ENCODE measurements around the gene MAP4K1. TPM values are rescaled to one million over a fixed set of nuclear protein-coding genes. Genes with fewer than 3 reads are reported as not detected.
"Not testable (repeated sequence)": the region's sequence is repeated elsewhere in the genome, so short reads cannot be mapped to it uniquely, and the experiment has no call there.

MAP4K1 gene
- polyA plus RNA-seq, 3 donors from 2014 or later: 52.1 to 98.1 (median 67.0) TPM

GRCh38 chr19:38629568-38629967, 11.8 kb upstream of the MAP4K1 start:
- H3K36me3 Mint-ChIP-seq: peaks cover 8 to 28% (median 22%) of the 10 kb centered on the region in 3 donors
- no peak for DNase-seq
- no peaks in the 10 kb centered on the region for H3K9me3 Mint-ChIP-seq
- H3K4me3 Mint-ChIP-seq: no peak overlapping the region
- peaks cover 4 to 10% of the 10 kb centered on the region in 2 donors for H3K4me1 Mint-ChIP-seq
- H3K27me3 Mint-ChIP-seq (ENCODE audit: low read depth in 3 of 3): peaks cover 0 to 8% (median 0%) of the 10 kb centered on the region in 3 donors
- no peak overlapping the region for H3K27ac Mint-ChIP-seq

DNA sequence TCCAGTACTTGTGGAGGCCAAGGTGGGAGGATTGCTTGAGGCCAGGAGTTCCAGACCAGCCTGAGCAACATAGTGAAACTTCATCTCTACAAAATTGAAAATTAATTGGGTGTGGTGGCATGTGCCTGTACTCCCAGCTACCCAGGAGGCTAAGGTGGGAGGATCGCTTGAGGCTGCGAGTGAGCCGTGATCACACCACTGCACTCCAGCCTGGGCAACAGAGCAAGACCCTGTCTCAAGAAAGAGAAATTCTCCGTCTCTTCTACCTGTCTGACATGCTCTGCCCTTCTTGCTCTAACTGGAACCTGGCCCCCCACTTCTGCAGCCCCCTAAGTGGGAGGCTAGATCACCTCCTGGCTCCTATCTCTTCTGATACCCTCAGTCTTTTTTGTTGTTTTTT, 8.6 kb upstream of the MAP4K1 start:
- H3K27me3 Mint-ChIP-seq (ENCODE audit: low read depth in 3 of 3): peaks cover 0 to 4% (median 0%) of the 10 kb centered on the region in 3 donors
- H3K36me3 Mint-ChIP-seq: peaks cover 11 to 38% (median 19%) of the 10 kb centered on the region in 3 donors
- no peak for DNase-seq
- no peak overlapping the region for H3K4me3 Mint-ChIP-seq
- H3K4me1 Mint-ChIP-seq: peaks cover 4 to 6% of the 10 kb centered on the region in 2 donors
- no peaks in the 10 kb centered on the region for H3K9me3 Mint-ChIP-seq
- H3K27ac Mint-ChIP-seq: no peak overlapping the region

DNA sequence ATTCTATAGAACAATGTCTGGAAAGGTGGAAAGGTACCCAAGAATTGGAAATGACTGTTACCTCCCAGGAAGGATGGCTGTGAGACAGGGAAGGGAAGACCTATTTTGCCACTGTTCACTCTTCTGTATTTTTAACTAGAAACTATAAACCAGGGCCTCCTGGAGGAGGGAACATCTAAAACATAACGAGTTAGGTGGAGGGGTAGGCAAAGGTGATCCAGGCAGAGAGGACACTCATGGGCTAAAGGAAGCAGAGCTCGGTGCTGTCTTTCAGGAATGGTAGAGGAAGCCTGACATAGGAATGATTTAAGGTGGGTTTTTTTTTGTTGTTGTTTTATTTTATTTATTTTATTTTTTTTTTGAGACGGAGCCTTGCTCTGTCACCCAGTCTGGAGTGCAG, 7.1 kb upstream of the MAP4K1 start:
- no peaks in the 10 kb centered on the region for H3K9me3 Mint-ChIP-seq
- DNase-seq: no peak
- peaks cover 0 to 4% (median 0%) of the 10 kb centered on the region in 3 donors for H3K27me3 Mint-ChIP-seq (ENCODE audit: low read depth in 3 of 3)
- peak overlapping the region in 1 of 6 donors; percentile 65 for H3K27ac Mint-ChIP-seq
- no peak overlapping the region for H3K4me3 Mint-ChIP-seq
- peaks cover 11 to 13% of the 10 kb centered on the region in 2 donors for H3K4me1 Mint-ChIP-seq
- H3K36me3 Mint-ChIP-seq: peaks cover 13 to 36% (median 19%) of the 10 kb centered on the region in 3 donors

DNA sequence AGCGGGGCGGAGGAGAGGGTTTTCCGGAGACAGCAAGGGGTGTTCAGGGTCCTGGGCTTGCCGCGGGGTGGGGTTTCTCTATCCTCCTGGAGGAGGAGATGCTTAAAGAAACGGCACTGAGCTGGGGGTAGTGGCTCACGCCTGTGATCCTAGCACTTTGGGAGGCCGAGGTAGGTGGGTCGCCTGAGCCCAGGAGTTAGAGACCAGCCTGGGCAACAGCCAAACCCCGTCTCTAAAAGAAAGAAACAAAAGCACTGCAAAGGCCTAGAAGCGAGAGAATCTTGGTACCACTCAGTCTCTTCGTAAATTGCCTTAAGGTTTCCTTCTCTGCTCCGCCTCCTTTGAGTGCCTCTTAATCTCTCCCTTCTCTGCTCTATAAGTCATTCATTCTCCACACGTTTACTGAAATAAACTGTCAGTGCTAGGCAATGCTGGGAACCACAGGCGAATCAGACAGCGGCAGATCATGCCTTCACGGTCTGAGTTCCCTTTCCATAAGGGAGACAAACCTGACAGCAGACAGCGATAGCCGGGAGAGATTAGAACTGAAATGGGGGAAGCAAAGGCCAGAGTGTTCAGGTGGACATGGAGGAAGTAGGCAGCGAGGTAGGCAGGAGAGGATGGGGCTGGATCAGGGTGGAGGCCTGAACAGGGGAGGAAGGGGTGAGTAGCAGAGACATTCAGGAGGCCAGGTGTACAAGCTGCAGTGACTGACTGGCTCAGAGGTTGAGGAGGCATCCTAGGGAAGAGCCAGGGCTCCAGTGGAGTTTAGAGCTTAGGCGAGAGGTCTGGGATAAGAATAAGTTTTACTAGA, 1.8 kb upstream of the MAP4K1 start:
- H3K36me3 Mint-ChIP-seq: peaks cover 9 to 36% (median 12%) of the 10 kb centered on the region in 3 donors
- peaks cover 0 to 11% (median 7%) of the 10 kb centered on the region in 3 donors for H3K27me3 Mint-ChIP-seq (ENCODE audit: low read depth in 3 of 3)
- H3K4me1 Mint-ChIP-seq: peaks cover 52 to 58% of the 10 kb centered on the region in 2 donors
- H3K27ac Mint-ChIP-seq: peak overlapping the region; percentile 92 to 99 (median 98)
- peak overlapping the region; percentile 97 to 100 (median 99) for H3K4me3 Mint-ChIP-seq
- DNase-seq: no peak
- no peaks in the 10 kb centered on the region for H3K9me3 Mint-ChIP-seq

DNA sequence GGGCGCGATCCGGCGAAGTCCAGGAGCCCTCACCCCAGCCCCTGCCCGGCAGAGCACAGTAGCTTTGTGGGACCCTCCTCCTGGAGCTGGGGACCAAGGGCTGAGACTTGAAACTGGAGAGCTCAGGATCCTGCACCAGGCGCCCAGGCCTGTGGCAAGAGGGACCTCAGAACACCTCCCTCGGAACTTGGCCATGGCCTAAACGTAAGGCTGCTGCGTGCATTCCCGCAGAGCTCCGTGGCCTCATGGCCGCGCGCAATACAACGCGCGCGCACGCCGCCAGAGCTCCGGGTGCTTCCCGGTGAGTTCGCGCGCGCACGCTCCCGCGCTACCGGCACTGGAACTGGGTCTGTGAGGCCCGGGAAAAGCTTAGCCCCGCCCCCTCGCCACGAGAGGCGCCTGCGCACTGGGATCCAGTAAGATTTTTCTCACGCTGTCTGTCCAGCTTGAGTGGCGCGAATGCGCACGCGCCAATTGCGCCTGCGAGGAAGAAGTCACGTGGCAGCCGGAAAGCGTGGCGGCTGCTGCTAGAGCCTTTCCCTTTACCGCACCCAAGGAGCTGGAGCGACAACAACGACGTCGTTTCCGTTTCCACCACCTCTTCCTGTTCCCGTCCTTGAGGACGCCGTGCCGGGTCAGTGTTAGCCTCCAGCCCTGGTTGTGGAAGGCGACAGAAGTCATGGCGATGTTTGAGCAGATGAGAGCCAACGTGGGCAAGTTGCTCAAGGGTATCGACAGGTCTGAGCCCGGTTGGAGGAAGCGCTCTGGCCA, 1.0 kb upstream of the MAP4K1 start, which contains the start of gene EIF3K:
Gene EIF3K (plus strand): TSS at position 599 of the 771 bp plus-strand sequence. CDS start 81 bp downstream, at position 680.
- Mint-ChIP-seq H3K27ac (peak within 1 kb of the TSS; percentile 92 to 99 (median 98)), H3K9me3 (no peaks in the 10 kb centered on the region), H3K36me3 (peaks cover 9 to 30% (median 11%) of the 10 kb centered on the region in 3 donors), H3K4me1 (peaks cover 52 to 58% of the 10 kb centered on the region in 2 donors), H3K27me3 (ENCODE audit: low read depth in 3 of 3) (peaks cover 0 to 11% (median 7%) of the 10 kb centered on the region in 3 donors), H3K4me3 (peak within 1 kb of the TSS; percentile 97 to 100 (median 99))
- peak; percentile 97 to 98 (median 97) for DNase-seq

GRCh38 chr19:38617283-38617763, 430 bp downstream of the MAP4K1 start:
- peak overlapping the region; percentile 97 to 100 (median 99) for H3K4me3 Mint-ChIP-seq
- peak in 2 of 3 donors; percentile 6 to 9 for DNase-seq
- H3K27ac Mint-ChIP-seq: peak overlapping the region; percentile 92 to 99 (median 98)
- H3K4me1 Mint-ChIP-seq: peaks cover 59 to 65% of the 10 kb centered on the region in 2 donors
- no peaks in the 10 kb centered on the region for H3K9me3 Mint-ChIP-seq
- H3K27me3 Mint-ChIP-seq (ENCODE audit: low read depth in 3 of 3): peaks cover 0 to 14% (median 7%) of the 10 kb centered on the region in 3 donors
- H3K36me3 Mint-ChIP-seq: peaks cover 12 to 36% (median 14%) of the 10 kb centered on the region in 3 donors

DNA sequence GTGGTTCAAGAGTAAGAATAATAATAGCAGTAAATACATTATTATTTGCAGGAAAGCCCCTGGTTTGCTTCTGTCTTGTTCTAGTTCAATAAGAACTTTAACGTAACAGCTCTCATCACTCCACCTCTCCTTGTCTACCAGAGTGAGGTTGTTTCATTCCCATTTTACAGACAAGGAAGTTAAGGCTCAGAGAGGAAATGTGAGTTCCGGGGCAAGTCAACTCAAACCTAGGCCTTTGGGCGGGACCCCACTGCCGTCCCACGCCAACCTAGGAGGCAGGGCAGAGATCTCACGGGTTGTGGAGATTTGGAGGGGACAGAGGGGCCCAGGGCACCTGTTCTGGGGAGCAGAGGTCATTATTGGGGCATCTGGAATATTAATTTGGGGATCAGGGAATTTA, 1.5 kb downstream of the MAP4K1 start:
- Mint-ChIP-seq H3K36me3 (peaks cover 11 to 27% (median 12%) of the 10 kb centered on the region in 3 donors), H3K9me3 (no peaks in the 10 kb centered on the region), H3K27ac (peak overlapping the region; percentile 92 to 99 (median 98)), H3K4me3 (peak overlapping the region; percentile 97 to 100 (median 99)), H3K27me3 (ENCODE audit: low read depth in 3 of 3) (peaks cover 0 to 14% (median 7%) of the 10 kb centered on the region in 3 donors), H3K4me1 (peaks cover 56 to 60% of the 10 kb centered on the region in 2 donors)
- DNase-seq: no peak

DNA sequence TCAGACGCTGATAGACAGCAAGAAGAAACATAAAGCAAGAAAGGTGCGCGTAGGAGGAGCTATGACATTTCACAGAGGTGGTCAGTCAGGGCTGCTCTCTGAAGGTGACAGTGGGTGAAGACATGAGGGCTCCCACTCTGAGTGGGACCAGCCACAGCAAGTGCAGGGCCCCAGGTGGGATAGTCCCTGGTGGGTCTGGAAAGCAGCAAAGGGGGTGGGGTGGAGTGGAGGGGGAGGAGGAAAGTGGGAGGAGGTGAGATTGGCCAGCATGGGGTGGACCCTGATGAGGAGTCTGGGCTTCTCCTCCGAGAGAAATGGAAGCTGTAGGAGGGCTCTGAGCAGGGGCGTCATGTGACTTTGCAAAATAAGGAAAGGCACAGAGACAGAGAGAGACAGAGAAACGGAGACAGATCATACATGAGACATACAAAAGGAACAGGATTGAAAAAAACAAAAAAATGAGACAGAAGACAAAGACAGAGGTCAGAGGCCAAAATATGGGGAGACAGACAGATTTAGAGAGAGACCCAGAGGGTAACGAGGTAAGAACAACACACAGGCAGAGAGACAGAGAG, 2.7 kb downstream of the MAP4K1 start:
- Mint-ChIP-seq H3K27ac (peak overlapping the region in 4 of 6 donors; percentile 47 to 66 (median 56)), H3K36me3 (peaks cover 12 to 33% (median 18%) of the 10 kb centered on the region in 3 donors), H3K9me3 (no peaks in the 10 kb centered on the region), H3K4me3 (peak overlapping the region; percentile 26 to 75 (median 62)), H3K27me3 (ENCODE audit: low read depth in 3 of 3) (peaks cover 0 to 14% (median 7%) of the 10 kb centered on the region in 3 donors), H3K4me1 (peaks cover 52 to 57% of the 10 kb centered on the region in 2 donors)
- DNase-seq: no peak

DNA sequence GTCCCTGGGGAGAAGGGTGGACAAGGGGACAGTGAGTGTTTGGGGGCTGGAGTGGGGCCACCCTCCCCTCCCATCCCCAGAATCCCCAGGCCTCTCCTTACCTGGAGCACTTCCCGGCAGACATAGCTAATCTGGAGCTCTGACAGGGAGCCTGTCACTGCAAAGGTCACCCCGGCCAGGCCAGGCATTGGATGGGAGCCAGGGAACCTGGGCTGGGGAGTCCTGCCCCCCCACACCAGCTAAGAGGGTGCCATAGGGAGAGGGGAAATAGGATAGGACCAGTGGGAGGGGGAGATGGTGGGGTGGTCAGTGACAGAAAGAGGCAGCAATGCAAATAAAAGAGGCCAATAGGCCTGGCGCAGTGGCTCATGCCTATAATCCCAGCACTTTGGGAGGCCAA, 3.5 kb downstream of the MAP4K1 start:
- no peak for DNase-seq
- Mint-ChIP-seq H3K4me3 (no peak overlapping the region), H3K36me3 (peaks cover 16 to 31% (median 21%) of the 10 kb centered on the region in 3 donors), H3K4me1 (peaks cover 44 to 48% of the 10 kb centered on the region in 2 donors), H3K9me3 (no peaks in the 10 kb centered on the region), H3K27me3 (ENCODE audit: low read depth in 3 of 3) (peaks cover 0 to 13% (median 7%) of the 10 kb centered on the region in 3 donors), H3K27ac (no peak overlapping the region)

GRCh38 chr19:38606131-38606530, 11.6 kb downstream of the MAP4K1 start:
- DNase-seq: no peak
- Mint-ChIP-seq H3K4me1 (no peaks in the 10 kb centered on the region), H3K4me3 (no peak overlapping the region), H3K27me3 (ENCODE audit: low read depth in 3 of 3) (no peaks in the 10 kb centered on the region), H3K36me3 (peaks cover 8 to 20% (median 13%) of the 10 kb centered on the region in 3 donors), H3K27ac (no peak overlapping the region), H3K9me3 (no peaks in the 10 kb centered on the region)

GRCh38 chr19:38602856-38603255, 14.9 kb downstream of the MAP4K1 start:
- H3K4me3 Mint-ChIP-seq; H3K9me3 Mint-ChIP-seq; H3K4me1 Mint-ChIP-seq; DNase-seq; H3K27ac Mint-ChIP-seq; H3K27me3 Mint-ChIP-seq (ENCODE audit: low read depth in 3 of 3): not testable (repeated sequence)
- peaks cover 7 to 13% (median 9%) of the 10 kb centered on the region in 3 donors for H3K36me3 Mint-ChIP-seq

- Mint-ChIP-seq H3K4me1 (peaks cover 0 to 2% of the 10 kb centered on the region in 2 donors), H3K36me3 (peaks cover 5 to 20% (median 13%) of the 10 kb centered on the region in 3 donors), H3K27ac (no peak overlapping the region), H3K27me3 (ENCODE audit: low read depth in 3 of 3) (no peaks in the 10 kb centered on the region), H3K9me3 (no peaks in the 10 kb centered on the region), H3K4me3 (no peak overlapping the region)
- DNase-seq: no peak
Measured at GRCh38 chr19:38599722-38600121, 18.0 kb downstream of the MAP4K1 start.

DNA sequence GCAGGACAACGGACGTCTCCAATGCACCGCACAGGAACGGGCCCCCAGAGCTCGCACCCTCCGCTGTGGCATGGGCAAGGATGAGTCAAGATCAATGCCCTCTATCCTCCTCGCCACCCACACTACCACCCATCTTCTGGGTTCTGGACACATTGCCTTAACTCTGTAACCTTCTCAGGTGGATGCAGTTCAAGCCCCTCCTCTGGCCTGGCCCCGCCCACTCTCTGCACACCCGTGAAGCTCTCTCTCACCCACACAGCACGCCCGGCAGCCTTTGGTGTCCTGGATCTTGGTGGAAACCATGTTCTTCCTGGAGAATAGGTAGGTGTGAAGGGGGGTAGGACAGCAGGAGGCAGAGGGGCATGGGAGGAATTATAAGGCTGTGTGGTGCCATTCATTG, 20.7 kb downstream of the MAP4K1 start:
- Mint-ChIP-seq H3K36me3 (peaks cover 5 to 20% (median 13%) of the 10 kb centered on the region in 3 donors), H3K27ac (no peak overlapping the region), H3K9me3 (no peaks in the 10 kb centered on the region), H3K27me3 (ENCODE audit: low read depth in 3 of 3) (no peaks in the 10 kb centered on the region), H3K4me3 (no peak overlapping the region), H3K4me1 (peaks cover 0 to 2% of the 10 kb centered on the region in 2 donors)
- DNase-seq: no peak
